ENCODE results near the gene ADRA2A. TPM values are rescaled to one million over a fixed set of nuclear protein-coding genes. Genes with fewer than 3 reads are reported as not detected.

ADRA2A gene
- polyA plus RNA-seq, 1 donor (not counting 4 experiments of a cell fraction or from before 2014, with no cell fraction given): not detected

DNA sequence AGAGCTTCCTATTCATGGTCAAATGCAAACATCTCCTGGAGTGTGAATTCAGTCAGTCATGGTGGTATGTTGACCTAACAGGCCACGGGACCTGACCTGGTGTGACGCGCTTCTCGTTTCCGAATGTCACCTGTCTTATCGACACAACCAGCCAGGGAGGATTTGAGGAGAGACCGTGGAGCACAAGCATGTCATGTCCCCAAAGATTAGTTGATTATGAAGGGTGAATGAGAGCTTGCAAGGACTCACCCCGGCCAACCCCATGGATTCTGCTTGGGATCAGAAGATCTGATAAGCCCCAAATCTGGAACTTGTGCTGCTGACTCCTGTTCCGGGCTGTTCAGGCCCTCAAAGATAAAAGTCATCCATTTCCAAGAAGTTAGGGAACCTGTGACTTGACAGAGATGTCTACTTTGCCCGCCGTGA lies 10.5 kb downstream of the ADRA2A start:
- DNase-seq (ENCODE audit: low read depth, low spot score): no peak
- dilution Hi-C loops (cut with MboI; ENCODE audit: extremely low pct_ligation_motif_present, low sequenced_read_pairs): no loop called here
- no peak overlapping the region for H3K4me2 ChIP-seq (ENCODE audit: control insufficient read depth, extremely low read depth, insufficient read depth, low read depth, low read length)
- no peak for FAIRE-seq
- no peaks in the 10 kb centered on the region for H4K20me1 ChIP-seq (ENCODE audit: control insufficient read depth, extremely low read depth, insufficient read depth, low read length)
- no peaks in the 10 kb centered on the region for H3K9me3 ChIP-seq (ENCODE audit: control insufficient read depth, low read depth, low read length)
- H3K4me3 ChIP-seq (ENCODE audit: control insufficient read depth in 2 of 3, extremely low read depth in 1 of 3, insufficient read depth in 2 of 3, low read depth in 1 of 3, low read length in 3 of 3): no peak overlapping the region
- H3K4me1 ChIP-seq (ENCODE audit: control insufficient read depth, extremely low read depth, insufficient read depth, low read length): no peaks in the 10 kb centered on the region
- no peak overlapping the region for H3K9ac ChIP-seq (ENCODE audit: control insufficient read depth, extremely low read depth, insufficient read depth, low read length)
- H3K27me3 ChIP-seq (ENCODE audit: control insufficient read depth, extremely low read depth, insufficient read depth, low read length): no peaks in the 10 kb centered on the region
- H3K27ac ChIP-seq (ENCODE audit: control insufficient read depth, insufficient read depth, low read length): no peak overlapping the region
- no peaks in the 10 kb centered on the region for H3K36me3 ChIP-seq (ENCODE audit: control insufficient read depth in 2 of 2, extremely low read depth in 1 of 2, insufficient read depth in 2 of 2, low read length in 2 of 2)
- TF ChIP-seq, protein P1, sequence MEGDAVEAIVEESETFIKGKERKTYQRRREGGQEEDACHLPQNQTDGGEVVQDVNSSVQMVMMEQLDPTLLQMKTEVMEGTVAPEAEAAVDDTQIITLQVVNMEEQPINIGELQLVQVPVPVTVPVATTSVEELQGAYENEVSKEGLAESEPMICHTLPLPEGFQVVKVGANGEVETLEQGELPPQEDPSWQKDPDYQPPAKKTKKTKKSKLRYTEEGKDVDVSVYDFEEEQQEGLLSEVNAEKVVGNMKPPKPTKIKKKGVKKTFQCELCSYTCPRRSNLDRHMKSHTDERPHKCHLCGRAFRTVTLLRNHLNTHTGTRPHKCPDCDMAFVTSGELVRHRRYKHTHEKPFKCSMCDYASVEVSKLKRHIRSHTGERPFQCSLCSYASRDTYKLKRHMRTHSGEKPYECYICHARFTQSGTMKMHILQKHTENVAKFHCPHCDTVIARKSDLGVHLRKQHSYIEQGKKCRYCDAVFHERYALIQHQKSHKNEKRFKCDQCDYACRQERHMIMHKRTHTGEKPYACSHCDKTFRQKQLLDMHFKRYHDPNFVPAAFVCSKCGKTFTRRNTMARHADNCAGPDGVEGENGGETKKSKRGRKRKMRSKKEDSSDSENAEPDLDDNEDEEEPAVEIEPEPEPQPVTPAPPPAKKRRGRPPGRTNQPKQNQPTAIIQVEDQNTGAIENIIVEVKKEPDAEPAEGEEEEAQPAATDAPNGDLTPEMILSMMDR (optimal IDR thresholded peaks at IDR 0.05 in 1 of 3, IDR thresholded peaks at IDR 0.05 in 1 of 3, conservative IDR thresholded peaks at IDR 0.05 in 1 of 3; ENCODE audit: extremely low read depth in 1 of 3, insufficient read depth in 2 of 3, low read length in 3 of 3): no peak
- no peak for TF ChIP-seq EZH2 (IDR thresholded peaks at IDR 0.05; ENCODE audit: low read length)
- H3K79me2 ChIP-seq (ENCODE audit: control insufficient read depth, insufficient read depth, low read length): no peaks in the 10 kb centered on the region
- no peaks in the 10 kb centered on the region for H3K9me1 ChIP-seq (ENCODE audit: control insufficient read depth, extremely low read depth, insufficient read depth, low read length)
- H2AFZ ChIP-seq (ENCODE audit: control insufficient read depth, low read length): no peak overlapping the region

DNA sequence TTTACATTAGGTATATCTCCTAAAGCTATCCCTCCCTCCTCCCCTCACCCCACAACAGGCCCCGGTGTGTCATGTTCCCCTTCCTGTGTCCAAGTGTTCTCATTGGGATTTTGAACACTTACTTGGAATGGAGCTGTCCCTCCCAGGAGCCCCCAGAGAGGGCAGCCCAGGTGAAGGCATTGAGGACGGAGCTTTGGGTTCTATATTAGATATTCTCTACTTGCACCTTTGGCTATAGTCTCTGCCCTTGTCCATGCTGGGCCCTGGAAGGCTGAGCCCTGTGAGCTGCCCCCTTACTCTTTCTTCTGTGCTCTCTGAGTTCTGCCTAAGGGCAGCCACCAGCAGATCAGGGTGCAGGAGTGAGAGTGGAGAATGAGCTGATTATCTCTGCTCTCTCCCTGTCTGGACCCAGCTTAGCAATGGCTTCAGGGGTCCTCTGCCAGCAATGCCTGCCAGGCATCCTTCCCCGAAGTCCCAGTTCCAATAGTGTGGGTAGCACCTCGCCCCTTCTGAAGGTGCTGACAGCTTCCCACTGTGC lies 11.2 kb downstream of the ADRA2A start:
- no peak overlapping the region for H3K4me3 ChIP-seq (ENCODE audit: control insufficient read depth in 2 of 3, extremely low read depth in 1 of 3, insufficient read depth in 2 of 3, low read depth in 1 of 3, low read length in 3 of 3)
- no peak overlapping the region for H3K4me2 ChIP-seq (ENCODE audit: control insufficient read depth, extremely low read depth, insufficient read depth, low read depth, low read length)
- no peak overlapping the region for H2AFZ ChIP-seq (ENCODE audit: control insufficient read depth, low read length)
- H3K79me2 ChIP-seq (ENCODE audit: control insufficient read depth, insufficient read depth, low read length): no peaks in the 10 kb centered on the region
- no peak overlapping the region for H3K9ac ChIP-seq (ENCODE audit: control insufficient read depth, extremely low read depth, insufficient read depth, low read length)
- dilution Hi-C loops (cut with MboI; ENCODE audit: extremely low pct_ligation_motif_present, low sequenced_read_pairs): no loop called here
- H3K27me3 ChIP-seq (ENCODE audit: control insufficient read depth, extremely low read depth, insufficient read depth, low read length): no peaks in the 10 kb centered on the region
- H3K36me3 ChIP-seq (ENCODE audit: control insufficient read depth in 2 of 2, extremely low read depth in 1 of 2, insufficient read depth in 2 of 2, low read length in 2 of 2): no peaks in the 10 kb centered on the region
- H3K9me3 ChIP-seq (ENCODE audit: control insufficient read depth, low read depth, low read length): no peaks in the 10 kb centered on the region
- DNase-seq (ENCODE audit: low read depth, low spot score) (no peak), FAIRE-seq (no peak)
- TF ChIP-seq, protein P1 (optimal IDR thresholded peaks at IDR 0.05 in 1 of 3, IDR thresholded peaks at IDR 0.05 in 1 of 3, conservative IDR thresholded peaks at IDR 0.05 in 1 of 3; ENCODE audit: extremely low read depth in 1 of 3, insufficient read depth in 2 of 3, low read length in 3 of 3): no peak
- TF ChIP-seq EZH2 (IDR thresholded peaks at IDR 0.05; ENCODE audit: low read length): no peak
- no peak overlapping the region for H3K27ac ChIP-seq (ENCODE audit: control insufficient read depth, insufficient read depth, low read length)
- H4K20me1 ChIP-seq (ENCODE audit: control insufficient read depth, extremely low read depth, insufficient read depth, low read length): no peaks in the 10 kb centered on the region
- no peaks in the 10 kb centered on the region for H3K9me1 ChIP-seq (ENCODE audit: control insufficient read depth, extremely low read depth, insufficient read depth, low read length)
- no peaks in the 10 kb centered on the region for H3K4me1 ChIP-seq (ENCODE audit: control insufficient read depth, extremely low read depth, insufficient read depth, low read length)
